ENCODE results near the gene WIPF2.

WIPF2 gene

GRCh38 chr17:40243761-40244160 is 24.7 kb downstream of the WIPF2 start:
- H3K9ac ChIP-seq (ENCODE audit: low read depth, low read length) = no peak overlapping the region
- 0 out of 2 replicates have a peak, but pooled peaks cover 4% of the 10 kb centered on the region for H3K36me3 ChIP-seq (ENCODE audit: insufficient read depth, low read length)
- no peak overlapping the region for H3K27ac ChIP-seq (ENCODE audit: low read length)
- no peaks in the 10 kb centered on the region for H3K9me3 ChIP-seq (ENCODE audit: insufficient read depth, low read length, severe bottlenecking)
- H3K27me3 ChIP-seq (ENCODE audit: insufficient read depth, low read length, poor library complexity) = no peaks in the 10 kb centered on the region
- H3K4me3 ChIP-seq (ENCODE audit: low read depth in 1 of 2, low read length in 2 of 2) = no peak overlapping the region
- peaks cover 85% of the 10 kb centered on the region for H3K79me2 ChIP-seq (ENCODE audit: insufficient read depth, low read length)
- no peak for ATAC-seq (ENCODE audit: insufficient read depth, low read depth)
- H2AFZ ChIP-seq (ENCODE audit: low read depth, low read length) = no peak overlapping the region
- peaks cover 17% of the 10 kb centered on the region; the same call in 1 of the 2 replicates for H4K20me1 ChIP-seq (ENCODE audit: insufficient read depth, low read length)
- TF ChIP-seq EZH2 (IDR thresholded peaks at IDR 0.05; ENCODE audit: borderline replicate concordance, low read depth, low read length, severe bottlenecking) (no peak), CTCF (IDR thresholded peaks at IDR 0.05; ENCODE audit: borderline replicate concordance, extremely low read depth, low read length, poor library complexity, severe bottlenecking) (no peak)
- no peaks in the 10 kb centered on the region for H3K4me1 ChIP-seq (ENCODE audit: insufficient read depth, low read length)
- no peak overlapping the region for H3K4me2 ChIP-seq (ENCODE audit: insufficient read depth, low read length)
- DNase-seq = no peak

GRCh38 chr17:40244255-40244654 is 25.2 kb downstream of the WIPF2 start:
- Histone ChIP-seq H4K20me1 (ENCODE audit: insufficient read depth, low read length) (peaks cover 17% of the 10 kb centered on the region; the same call in 1 of the 2 replicates), H2AFZ (ENCODE audit: low read depth, low read length) (no peak overlapping the region), H3K79me2 (ENCODE audit: insufficient read depth, low read length) (peaks cover 87% of the 10 kb centered on the region), H3K4me1 (ENCODE audit: insufficient read depth, low read length) (no peaks in the 10 kb centered on the region), H3K36me3 (ENCODE audit: insufficient read depth, low read length) (0 out of 2 replicates have a peak, but pooled peaks cover 4% of the 10 kb centered on the region), H3K27ac (ENCODE audit: low read length) (no peak overlapping the region), H3K4me3 (ENCODE audit: low read depth in 1 of 2, low read length in 2 of 2) (no peak overlapping the region), H3K9me3 (ENCODE audit: insufficient read depth, low read length, severe bottlenecking) (no peaks in the 10 kb centered on the region), H3K4me2 (ENCODE audit: insufficient read depth, low read length) (no peak overlapping the region), H3K27me3 (ENCODE audit: insufficient read depth, low read length, poor library complexity) (no peaks in the 10 kb centered on the region), H3K9ac (ENCODE audit: low read depth, low read length) (no peak overlapping the region)
- DNase-seq = no peak
- no peak for ATAC-seq (ENCODE audit: insufficient read depth, low read depth)
- TF ChIP-seq EZH2 (IDR thresholded peaks at IDR 0.05; ENCODE audit: borderline replicate concordance, low read depth, low read length, severe bottlenecking) (no peak), CTCF (IDR thresholded peaks at IDR 0.05; ENCODE audit: borderline replicate concordance, extremely low read depth, low read length, poor library complexity, severe bottlenecking) (no peak)

- ATAC-seq (ENCODE audit: insufficient read depth, low read depth) (no peak), DNase-seq (no peak)
- Histone ChIP-seq H3K9me3 (ENCODE audit: insufficient read depth, low read length, severe bottlenecking) (no peaks in the 10 kb centered on the region), H3K27me3 (ENCODE audit: insufficient read depth, low read length, poor library complexity) (no peaks in the 10 kb centered on the region), H3K4me3 (ENCODE audit: low read depth in 1 of 2, low read length in 2 of 2) (no peak overlapping the region), H3K4me2 (ENCODE audit: insufficient read depth, low read length) (no peak overlapping the region), H3K27ac (ENCODE audit: low read length) (no peak overlapping the region), H3K79me2 (ENCODE audit: insufficient read depth, low read length) (peaks cover 85% of the 10 kb centered on the region), H3K9ac (ENCODE audit: low read depth, low read length) (no peak overlapping the region), H4K20me1 (ENCODE audit: insufficient read depth, low read length) (peaks cover 9% of the 10 kb centered on the region; the same call in 1 of the 2 replicates), H3K4me1 (ENCODE audit: insufficient read depth, low read length) (no peaks in the 10 kb centered on the region), H3K36me3 (ENCODE audit: insufficient read depth, low read length) (0 out of 2 replicates have a peak, but pooled peaks cover 2% of the 10 kb centered on the region), H2AFZ (ENCODE audit: low read depth, low read length) (no peak overlapping the region)
- TF ChIP-seq CTCF (IDR thresholded peaks at IDR 0.05; ENCODE audit: borderline replicate concordance, extremely low read depth, low read length, poor library complexity, severe bottlenecking) (no peak), EZH2 (IDR thresholded peaks at IDR 0.05; ENCODE audit: borderline replicate concordance, low read depth, low read length, severe bottlenecking) (no peak)
Measured at GRCh38 chr17:40247926-40248495, 28.9 kb downstream of the WIPF2 start.
